Cardiac fibroblast (primary cell): ENCODE measurements around the gene POU6F1.

Source experiments
- DNase-seq, 2 donors: peaks; one replicate each; pipeline versions ENCODE4 v3.0.0 to v3.0.0-alpha.2; 2010; ENCODE audit warnings: low read depth in 2 of 2
- H3K4me3 ChIP-seq, 2 donors: replicated peaks in 1 of 2; 1 replicate in 1 of 2; 2 replicates in 1 of 2; pipeline ENCODE4 v1.5.1; 2011; ENCODE audit warnings: low read depth in 2 of 2, low read length in 2 of 2, mild to moderate bottlenecking in 2 of 2, moderate library complexity in 1 of 2
- CTCF ChIP-seq: IDR thresholded peaks from one replicate; pipeline ENCODE4 v1.5.1; 2011; ENCODE audit warnings: low read depth, mild to moderate bottlenecking, low read length, inconsistent platforms

Gene POU6F1

GRCh38 chr12:51172515-51173431 is 45.1 kb downstream of the POU6F1 start, which contains the start of gene TFCP2:
Gene TFCP2 (minus strand): TSS chr12:51173135. CDS start chr12:51172422, 713 bp downstream.
- peak; percentile 97 to 98 for DNase-seq
- no peak for TF ChIP-seq CTCF
- H3K4me3 ChIP-seq: peak within 1 kb of the TSS; percentile 77 to 84

GRCh38 chr12:51171884-51172514 is 45.9 kb downstream of the POU6F1 start:
- H3K4me3 ChIP-seq: peak overlapping the region; percentile 77 to 84
- TF ChIP-seq CTCF: no peak
- DNase-seq: peak; percentile 26 to 43

- TF ChIP-seq CTCF: no peak
- DNase-seq: no peak
- H3K4me3 ChIP-seq: no peak overlapping the region
Observed at GRCh38 chr12:51163795-51164194, 54.1 kb downstream of the POU6F1 start.

GRCh38 chr12:51162217-51162616 is 55.6 kb downstream of the POU6F1 start:
- DNase-seq: no peak
- TF ChIP-seq CTCF: no peak
- no peak overlapping the region for H3K4me3 ChIP-seq

GRCh38 chr12:51160814-51161459 is 56.9 kb downstream of the POU6F1 start:
- no peak for TF ChIP-seq CTCF
- peak; percentile 75 to 86 for DNase-seq
- no peak overlapping the region for H3K4me3 ChIP-seq

GRCh38 chr12:51156245-51156765 is 61.6 kb downstream of the POU6F1 start:
- no peak for TF ChIP-seq CTCF
- H3K4me3 ChIP-seq: no peak overlapping the region
- DNase-seq: no peak
